ENCODE results near the gene SMIM23.

Gene SMIM23
- 0 reads per million in 2 donors for total RNA-seq

- DNase-seq, result no peak
Observed at GRCh38 chr5:171785517-171785916, at the start of gene SMIM23. Gene SMIM23 (plus strand): TSS chr5:171785817. CDS start chr5:171785872, 55 bp downstream.

- no peak for DNase-seq
Observed at GRCh38 chr5:171736976-171737891, 48.4 kb upstream of the SMIM23 start.

DNA sequence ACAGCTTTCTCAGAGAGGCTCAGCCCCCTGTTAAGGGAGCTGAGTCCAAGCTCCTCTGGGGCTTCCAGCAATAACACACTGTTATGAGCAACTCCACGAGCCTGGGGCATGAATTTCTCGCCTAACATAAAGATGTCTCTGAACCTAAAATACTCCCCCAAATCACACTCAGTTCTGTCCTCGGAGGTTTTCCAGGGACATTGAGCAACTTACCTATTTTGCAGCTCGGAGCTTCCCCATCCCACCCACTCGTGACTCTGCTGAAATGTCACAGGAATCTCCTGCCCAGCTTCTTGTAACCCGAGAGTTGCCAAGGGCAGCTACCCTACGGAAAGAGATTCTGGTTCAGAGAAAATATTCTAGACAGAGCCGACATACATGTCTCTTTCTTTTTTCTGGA is 47.1 kb upstream of the SMIM23 start:
- no peak for DNase-seq

DNA sequence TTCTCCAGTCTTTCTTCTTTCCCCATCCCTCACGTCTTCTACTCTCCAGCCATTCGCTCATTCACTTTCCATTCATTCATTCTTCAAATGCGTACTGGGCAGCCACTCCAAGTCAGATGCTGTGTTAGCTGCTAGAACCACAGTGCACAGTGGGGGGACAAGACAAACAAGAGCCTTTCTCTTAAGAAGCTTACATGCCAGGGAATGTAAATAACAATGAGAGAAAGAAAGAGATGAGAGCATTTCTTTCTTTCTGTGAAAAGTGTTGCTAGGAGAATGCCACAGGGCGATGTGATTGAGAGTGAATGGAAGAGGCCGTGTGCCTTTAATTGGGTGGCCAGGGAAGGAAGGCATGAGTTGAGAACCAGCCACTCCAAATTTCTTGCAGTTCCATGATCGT is 46.3 kb upstream of the SMIM23 start:
- no peak for DNase-seq

DNA sequence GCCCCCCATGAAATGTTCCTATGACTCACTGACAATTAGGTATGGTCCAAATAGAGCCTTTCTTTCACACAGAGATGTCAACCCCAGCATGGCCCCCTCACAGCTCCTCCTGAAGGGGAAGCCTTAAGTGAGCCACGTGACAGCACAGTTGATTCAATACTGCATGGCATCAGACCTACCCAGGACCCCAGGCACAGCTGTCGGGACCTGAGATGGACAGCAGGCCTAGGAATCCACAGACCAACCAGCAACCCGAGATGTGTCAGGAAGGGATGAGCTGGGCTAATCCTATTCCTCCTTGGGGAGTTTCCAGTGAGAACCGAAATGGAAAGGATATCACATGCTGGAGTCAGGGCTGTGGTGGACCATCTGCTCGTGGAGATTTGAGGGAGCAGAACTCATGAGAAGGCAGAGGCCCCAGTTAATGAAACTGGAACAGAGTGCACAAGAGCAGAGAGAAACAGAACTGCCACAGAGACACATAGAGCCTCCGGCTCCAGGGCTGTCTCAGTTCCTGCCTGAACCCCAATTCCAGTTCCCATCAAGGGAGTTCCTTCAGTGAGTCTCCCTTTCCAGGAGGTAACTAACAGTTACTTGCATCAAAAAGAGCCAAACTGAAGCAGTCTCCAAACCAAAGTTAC is 42.1 kb upstream of the SMIM23 start:
- DNase-seq, result no peak

DNA sequence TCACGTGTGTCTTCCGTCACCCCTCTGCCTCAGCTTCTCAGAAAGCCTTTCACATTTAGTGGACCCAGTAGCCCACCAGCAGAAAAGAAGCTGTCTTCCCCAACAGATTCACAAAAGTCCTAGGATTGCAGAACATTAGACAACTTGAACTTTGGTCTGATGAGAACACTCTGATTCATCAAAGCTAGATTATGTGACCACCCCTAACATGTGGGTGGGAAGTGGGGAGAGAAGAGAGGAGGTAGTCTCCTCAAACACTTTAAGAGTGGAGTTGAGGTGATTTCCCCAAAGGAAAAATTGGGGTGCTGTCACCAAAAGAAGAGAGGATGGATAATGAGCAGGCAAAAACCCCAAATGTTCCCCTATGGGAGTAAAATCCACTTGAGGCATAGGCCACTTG is 41.4 kb upstream of the SMIM23 start:
- no peak for DNase-seq

GRCh38 chr5:171744882-171745281 is 40.7 kb upstream of the SMIM23 start:
- no peak for DNase-seq

DNA sequence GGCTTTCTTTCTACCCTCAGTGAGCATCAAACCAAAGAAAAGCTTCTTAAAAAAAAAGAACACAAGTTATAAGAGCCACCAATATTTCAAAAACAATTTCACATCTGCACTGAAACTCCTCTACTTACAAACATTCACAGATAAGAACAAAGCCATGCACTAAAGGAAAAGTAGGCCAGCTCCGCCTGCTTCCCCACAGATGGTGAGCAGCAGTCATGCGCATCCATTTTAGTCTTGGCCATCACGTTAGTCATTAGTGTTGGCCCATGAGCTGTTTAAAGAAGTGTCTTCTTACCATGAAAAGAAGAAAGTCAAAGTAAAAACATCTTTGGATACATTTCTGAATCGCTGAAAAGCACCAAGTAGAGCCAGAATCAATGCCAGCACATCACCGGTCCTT is 40.0 kb upstream of the SMIM23 start:
- DNase-seq, result no peak

- no peak for DNase-seq
Observed at GRCh38 chr5:171747061-171747859, 38.4 kb upstream of the SMIM23 start.

DNA sequence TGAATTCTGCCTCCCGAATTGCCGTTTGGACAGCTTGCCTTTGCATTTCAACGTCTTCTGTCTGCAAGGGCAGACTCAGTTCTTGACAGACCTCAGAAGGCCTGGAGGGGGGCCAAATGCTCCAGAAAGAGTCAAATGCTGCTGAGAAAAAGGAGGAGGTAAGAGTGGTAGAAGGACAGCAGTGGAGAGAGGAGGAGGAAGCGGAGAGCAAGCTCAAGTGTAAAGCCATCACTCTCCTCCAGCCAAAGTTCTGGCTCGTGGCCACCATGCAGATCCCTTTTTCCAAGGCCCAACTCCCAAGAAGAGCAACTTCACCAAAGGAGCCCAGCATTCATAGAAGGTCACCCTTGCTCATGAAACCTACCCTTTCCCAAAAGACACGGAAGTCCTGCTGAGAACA is 36.9 kb upstream of the SMIM23 start:
- DNase-seq, result no peak

GRCh38 chr5:171749365-171749764 is 36.3 kb upstream of the SMIM23 start:
- DNase-seq, result no peak

GRCh38 chr5:171750311-171750788 is 35.3 kb upstream of the SMIM23 start:
- DNase-seq, result no peak

- DNase-seq, result no peak
Observed at GRCh38 chr5:171755354-171755821, 30.2 kb upstream of the SMIM23 start.

GRCh38 chr5:171757853-171758535 is 27.6 kb upstream of the SMIM23 start:
- DNase-seq, result no peak

DNA sequence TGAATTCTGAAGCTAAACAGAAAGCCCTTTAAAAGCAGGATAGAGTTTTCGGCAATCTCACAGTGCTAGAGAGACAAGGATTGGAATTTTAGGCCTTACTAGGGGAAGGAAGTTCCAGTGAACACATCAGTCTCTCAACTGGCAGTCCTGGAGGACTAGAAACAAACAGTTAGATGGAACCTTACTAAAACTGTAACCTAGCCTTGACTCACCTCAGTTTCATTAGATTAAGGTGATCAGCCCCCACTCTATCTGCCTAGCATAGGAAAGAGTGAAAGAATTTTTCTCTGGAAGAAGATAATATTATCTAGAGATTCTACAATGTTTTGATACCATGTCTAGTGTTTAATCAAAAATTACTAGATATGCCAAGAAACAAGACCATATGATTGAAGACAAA is 25.8 kb upstream of the SMIM23 start:
- DNase-seq, result no peak

DNA sequence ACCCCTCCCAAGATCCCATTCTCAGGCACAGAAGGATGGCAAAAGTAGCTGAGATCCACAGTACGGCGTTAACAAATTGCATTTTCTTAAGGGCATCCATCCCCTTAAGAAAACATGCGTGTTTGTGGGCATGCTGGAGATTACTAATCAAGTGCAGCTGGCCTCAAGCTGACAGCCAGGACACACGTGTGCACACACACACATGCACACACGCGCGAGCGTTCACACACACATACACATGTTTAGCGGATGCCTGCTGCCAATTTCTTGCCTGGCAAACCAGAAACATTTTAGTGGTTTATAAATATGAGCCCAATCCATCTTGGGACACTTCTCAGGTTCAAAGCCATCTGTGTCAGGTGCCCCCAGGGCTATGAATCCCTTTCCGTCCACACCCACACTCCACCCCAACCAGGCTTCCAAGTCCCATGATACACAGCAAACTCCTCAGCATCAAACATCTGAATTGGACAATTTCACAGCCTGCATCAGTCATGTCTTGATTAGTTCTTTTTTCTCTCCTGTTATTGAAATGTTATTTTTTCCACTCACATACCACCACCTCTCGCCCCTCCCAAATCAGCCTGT is 23.5 kb upstream of the SMIM23 start:
- no peak for DNase-seq

DNA sequence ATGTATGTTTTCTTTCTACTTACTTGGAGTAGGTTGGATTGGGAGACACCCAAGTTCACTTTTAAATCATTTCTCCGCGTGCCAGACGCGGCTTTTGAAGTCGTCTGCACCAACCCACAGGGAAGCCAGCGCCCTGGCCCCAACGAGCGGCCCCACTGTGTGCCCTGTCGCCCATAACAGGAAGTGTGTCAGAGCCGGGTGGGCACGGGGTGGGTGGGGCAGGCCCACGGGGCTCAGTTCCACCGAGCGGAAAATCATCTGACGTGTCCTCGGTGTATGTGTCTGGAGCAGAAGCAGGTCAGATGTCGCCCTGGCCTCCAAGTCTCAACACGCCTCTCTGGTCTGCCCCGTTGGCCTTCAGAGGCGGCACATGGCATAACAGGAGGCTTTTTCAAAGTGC is 22.7 kb upstream of the SMIM23 start:
- DNase-seq, result no peak

DNA sequence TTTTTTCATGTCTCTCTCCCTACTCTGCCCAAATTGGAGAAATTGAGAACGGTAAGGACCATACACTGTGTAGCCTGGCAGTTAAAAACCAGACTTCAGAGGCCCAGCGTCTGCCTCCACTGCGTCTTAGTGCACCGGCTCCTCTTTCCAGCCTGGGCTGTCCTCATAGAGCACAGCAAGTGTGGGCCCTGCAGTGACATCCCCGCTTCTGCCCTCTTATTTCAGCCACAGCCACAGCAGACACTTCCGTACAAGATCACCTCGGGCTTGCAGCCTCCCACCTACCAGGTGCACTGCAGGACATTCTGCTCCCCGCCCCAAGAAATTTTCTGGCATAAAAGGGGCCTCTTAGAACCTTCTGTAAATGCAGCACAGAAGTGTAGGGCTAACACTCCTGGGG is 21.4 kb upstream of the SMIM23 start:
- DNase-seq, result no peak

- no peak for DNase-seq
Observed at GRCh38 chr5:171766875-171767274, 18.7 kb upstream of the SMIM23 start.

DNA sequence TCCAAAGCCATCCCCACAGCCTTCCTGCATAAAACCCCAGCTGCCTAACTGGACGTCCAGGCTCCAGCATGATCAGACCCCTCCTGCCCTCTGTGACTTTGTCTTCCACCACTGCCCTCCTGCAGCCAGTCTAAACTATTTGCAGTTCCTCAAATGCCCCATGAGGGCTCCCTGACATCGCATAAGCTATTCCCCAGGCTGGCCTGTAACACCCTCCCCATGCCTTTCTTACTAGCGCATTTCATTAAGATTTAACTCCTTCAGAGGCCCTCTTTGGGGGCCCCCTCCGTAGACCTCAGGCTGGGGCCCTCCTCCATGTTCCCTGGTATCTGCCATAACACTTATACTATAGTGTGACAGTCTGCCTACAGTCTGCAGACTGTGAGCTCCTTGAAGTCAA is 15.5 kb upstream of the SMIM23 start:
- DNase-seq, result no peak

DNA sequence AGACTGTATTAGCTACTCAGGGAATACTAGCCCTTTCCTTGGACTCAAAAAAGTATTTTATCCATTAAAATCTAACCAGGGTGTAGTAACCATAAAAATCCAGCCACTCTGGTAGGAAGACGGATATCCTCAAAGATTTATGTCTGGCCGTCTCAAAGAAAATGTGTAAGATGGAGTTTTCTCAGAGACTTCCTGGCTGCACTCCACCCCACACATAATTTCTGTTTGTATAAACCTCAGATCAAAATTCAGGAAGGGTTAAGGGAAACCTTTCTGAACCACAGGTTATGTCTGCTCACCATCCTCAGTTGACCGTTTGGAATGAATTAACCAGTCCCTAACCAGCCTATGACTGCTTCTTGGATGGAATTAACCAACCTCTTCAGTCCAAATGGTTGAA is 13.8 kb upstream of the SMIM23 start:
- no peak for DNase-seq

GRCh38 chr5:171773106-171773505 is 12.5 kb upstream of the SMIM23 start:
- DNase-seq, result no peak
